IPS DF 19.7 (cell line): ENCODE results near the gene PTGDR2.

ENCODE experiments used
- DNase-seq: peaks from one replicate; pipeline ENCODE4 v3.0.0-alpha.2; 2013; ENCODE audit warnings: low read depth, low spot score

Gene PTGDR2

GRCh38 chr11:60809691-60810090, 46.1 kb downstream of the PTGDR2 start:
- no peak for DNase-seq

- DNase-seq, result no peak
These were observed 46.5 kb downstream of the PTGDR2 start for GRCh38 chr11:60809249-60809648.

GRCh38 chr11:60803273-60803936, 52.3 kb downstream of the PTGDR2 start:
- no peak for DNase-seq

GRCh38 chr11:60801194-60801593, 54.6 kb downstream of the PTGDR2 start:
- no peak for DNase-seq
